ENCODE data around the gene F7. TPM values are rescaled to one million over a fixed set of nuclear protein-coding genes. Genes with fewer than 3 reads are reported as not detected.

The F7 gene
- total RNA-seq, 1 donor from 2014 or later, result not detected

- no peak for DNase-seq
- Mint-ChIP-seq H3K4me1 (ENCODE audit: low read depth, unreplicated experiment) (peaks cover 16% of the 10 kb centered on the region), H3K9me3 (ENCODE audit: unreplicated experiment) (peaks cover 12% of the 10 kb centered on the region), H3K27me3 (ENCODE audit: unreplicated experiment) (peaks cover 7% of the 10 kb centered on the region), H3K4me3 (ENCODE audit: unreplicated experiment) (no peak overlapping the region), H3K36me3 (ENCODE audit: unreplicated experiment) (no peaks in the 10 kb centered on the region), H3K27ac (ENCODE audit: unreplicated experiment) (no peak overlapping the region)
- no peak for TF ChIP-seq CTCF (IDR thresholded peaks at IDR 0.05; ENCODE audit: partially characterized antibody, unreplicated experiment)
These were observed 11.2 kb upstream of the F7 start for GRCh38 chr13:113094410-113094800.

GRCh38 chr13:113095146-113096051 is 10.2 kb upstream of the F7 start:
- no peaks in the 10 kb centered on the region for H3K36me3 Mint-ChIP-seq (ENCODE audit: unreplicated experiment)
- H3K9me3 Mint-ChIP-seq (ENCODE audit: unreplicated experiment), result peaks cover 12% of the 10 kb centered on the region
- no peak for TF ChIP-seq CTCF (IDR thresholded peaks at IDR 0.05; ENCODE audit: partially characterized antibody, unreplicated experiment)
- peak overlapping the region; percentile 2 for H3K4me3 Mint-ChIP-seq (ENCODE audit: unreplicated experiment)
- DNase-seq, result no peak
- peaks cover 7% of the 10 kb centered on the region for H3K27me3 Mint-ChIP-seq (ENCODE audit: unreplicated experiment)
- peak overlapping the region; percentile 34 for H3K27ac Mint-ChIP-seq (ENCODE audit: unreplicated experiment)
- H3K4me1 Mint-ChIP-seq (ENCODE audit: low read depth, unreplicated experiment), result peaks cover 16% of the 10 kb centered on the region

GRCh38 chr13:113096052-113096744 is 9.4 kb upstream of the F7 start:
- no peak for DNase-seq
- Mint-ChIP-seq H3K4me1 (ENCODE audit: low read depth, unreplicated experiment) (peaks cover 16% of the 10 kb centered on the region), H3K27ac (ENCODE audit: unreplicated experiment) (no peak overlapping the region), H3K9me3 (ENCODE audit: unreplicated experiment) (peaks cover 8% of the 10 kb centered on the region), H3K4me3 (ENCODE audit: unreplicated experiment) (no peak overlapping the region), H3K36me3 (ENCODE audit: unreplicated experiment) (no peaks in the 10 kb centered on the region), H3K27me3 (ENCODE audit: unreplicated experiment) (peaks cover 7% of the 10 kb centered on the region)
- no peak for TF ChIP-seq CTCF (IDR thresholded peaks at IDR 0.05; ENCODE audit: partially characterized antibody, unreplicated experiment)

- H3K36me3 Mint-ChIP-seq (ENCODE audit: unreplicated experiment), result no peaks in the 10 kb centered on the region
- H3K27me3 Mint-ChIP-seq (ENCODE audit: unreplicated experiment), result peaks cover 7% of the 10 kb centered on the region
- no peak overlapping the region for H3K4me3 Mint-ChIP-seq (ENCODE audit: unreplicated experiment)
- no peak overlapping the region for H3K27ac Mint-ChIP-seq (ENCODE audit: unreplicated experiment)
- peaks cover 8% of the 10 kb centered on the region for H3K9me3 Mint-ChIP-seq (ENCODE audit: unreplicated experiment)
- no peak for DNase-seq
- H3K4me1 Mint-ChIP-seq (ENCODE audit: low read depth, unreplicated experiment), result peaks cover 16% of the 10 kb centered on the region
- TF ChIP-seq CTCF (IDR thresholded peaks at IDR 0.05; ENCODE audit: partially characterized antibody, unreplicated experiment), result no peak
These were observed 8.8 kb upstream of the F7 start for GRCh38 chr13:113096745-113097305.
